GM12872 (cell line): ENCODE measurements around the gene HHAT.

Source experiments
- CTCF ChIP-seq: IDR thresholded peaks from 3 replicates; pipeline ENCODE4 v1.5.1; 2011; ENCODE audit warnings: low read depth, mild to moderate bottlenecking, low read length, moderate library complexity; ENCODE audit not compliant: insufficient read depth

The HHAT gene

GRCh38 chr1:210490781-210491180 is 162.1 kb downstream of the HHAT start:
- TF ChIP-seq CTCF, result no peak

GRCh38 chr1:210496063-210496462 is 167.4 kb downstream of the HHAT start:
- no peak for TF ChIP-seq CTCF

- no peak for TF ChIP-seq CTCF
These were observed 171.3 kb downstream of the HHAT start for GRCh38 chr1:210499956-210500355.

DNA sequence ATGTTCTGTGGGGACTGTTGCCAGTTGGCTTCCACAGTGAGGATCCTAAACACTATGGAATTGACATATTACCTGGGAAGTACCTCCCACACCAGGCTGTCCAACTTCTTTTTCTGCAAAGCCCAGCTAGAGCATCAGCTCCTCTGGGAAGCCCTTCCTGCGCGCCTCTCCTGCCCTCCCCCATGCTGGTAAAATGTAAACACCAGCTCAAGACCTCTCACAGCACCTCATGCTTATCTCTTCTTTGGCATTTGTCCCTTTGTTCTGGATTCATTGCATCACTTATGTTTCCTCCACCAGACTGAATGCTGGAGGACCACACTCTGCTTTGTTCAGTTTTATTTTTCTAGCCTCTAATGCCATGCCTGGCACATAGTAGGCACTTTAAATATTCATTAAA is 172.1 kb downstream of the HHAT start:
- no peak for TF ChIP-seq CTCF

DNA sequence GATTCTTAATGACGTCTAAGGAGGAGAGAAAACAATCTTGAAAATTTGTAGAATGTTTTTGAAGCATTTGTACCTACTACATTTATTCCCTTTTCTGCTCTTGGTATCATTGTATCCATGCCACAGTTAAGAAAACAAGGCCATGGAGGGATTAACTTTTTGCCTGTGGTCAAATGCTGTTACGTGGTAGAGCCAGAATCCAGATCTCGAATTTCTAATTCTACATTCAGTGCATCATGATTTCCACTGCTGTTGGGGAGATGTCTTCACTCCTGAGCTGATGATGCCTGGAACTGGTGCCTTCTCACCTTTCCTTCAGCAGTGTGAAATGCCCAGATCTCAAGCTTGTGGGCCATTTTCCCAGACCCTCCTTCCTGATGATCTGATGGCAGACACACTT is 175.6 kb downstream of the HHAT start:
- TF ChIP-seq CTCF, result no peak

- TF ChIP-seq CTCF, result no peak
These were observed 177.1 kb downstream of the HHAT start for GRCh38 chr1:210505601-210506496.

DNA sequence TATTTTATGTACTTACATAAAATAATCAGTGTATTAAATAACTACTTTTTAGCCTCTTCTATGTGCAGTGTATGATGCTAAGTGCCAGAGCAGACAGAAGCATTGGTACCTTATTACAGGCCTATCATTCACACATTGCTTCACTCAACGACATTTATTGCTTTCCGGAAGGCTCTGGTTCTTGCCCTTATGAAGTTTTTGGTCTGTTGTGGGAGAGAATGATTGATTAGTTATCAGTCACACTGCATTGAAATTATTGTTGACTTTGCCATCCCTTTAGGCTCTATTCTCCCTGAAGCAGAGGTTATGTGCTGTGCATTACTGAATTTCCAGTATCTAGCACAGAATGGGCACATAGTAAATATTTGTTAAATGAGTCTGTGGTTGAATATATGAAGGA is 178.0 kb downstream of the HHAT start:
- no peak for TF ChIP-seq CTCF
